Activated T-cell treated with anti-CD3 and anti-CD28 coated beads, Interleukin-2, amount 50 U/mL, for 24 hours (primary cell): Measurements from ENCODE around the gene HOXB8.
A peak's percentile ranks its signal among the peaks of the same experiment; 100 is the strongest.

Experiments
- DNase-seq: peaks from one replicate; pipeline ENCODE4 v3.0.0-alpha.2; 2020
- H3K27ac Mint-ChIP-seq: 2 replicates; pipeline ENCODE4 v1.8.0; 2020; ENCODE audit warnings: mild to moderate bottlenecking, mixed read lengths
- H3K27me3 Mint-ChIP-seq: 2 replicates; pipeline ENCODE4 v1.8.0; 2020; ENCODE audit warnings: mixed read lengths
- H3K36me3 Mint-ChIP-seq: 2 replicates; pipeline ENCODE4 v1.8.0; 2020; ENCODE audit warnings: low read depth, mixed read lengths
- H3K4me1 Mint-ChIP-seq: 2 replicates; pipeline ENCODE4 v1.8.0; 2020; ENCODE audit warnings: low read depth, mixed read lengths
- H3K4me3 Mint-ChIP-seq: 2 replicates; pipeline ENCODE4 v1.8.0; 2020; ENCODE audit warnings: mild to moderate bottlenecking, moderate library complexity, mixed read lengths
- H3K9me3 Mint-ChIP-seq: 2 replicates; pipeline ENCODE4 v1.8.0; 2020; ENCODE audit warnings: mixed read lengths

HOXB8 gene

DNA sequence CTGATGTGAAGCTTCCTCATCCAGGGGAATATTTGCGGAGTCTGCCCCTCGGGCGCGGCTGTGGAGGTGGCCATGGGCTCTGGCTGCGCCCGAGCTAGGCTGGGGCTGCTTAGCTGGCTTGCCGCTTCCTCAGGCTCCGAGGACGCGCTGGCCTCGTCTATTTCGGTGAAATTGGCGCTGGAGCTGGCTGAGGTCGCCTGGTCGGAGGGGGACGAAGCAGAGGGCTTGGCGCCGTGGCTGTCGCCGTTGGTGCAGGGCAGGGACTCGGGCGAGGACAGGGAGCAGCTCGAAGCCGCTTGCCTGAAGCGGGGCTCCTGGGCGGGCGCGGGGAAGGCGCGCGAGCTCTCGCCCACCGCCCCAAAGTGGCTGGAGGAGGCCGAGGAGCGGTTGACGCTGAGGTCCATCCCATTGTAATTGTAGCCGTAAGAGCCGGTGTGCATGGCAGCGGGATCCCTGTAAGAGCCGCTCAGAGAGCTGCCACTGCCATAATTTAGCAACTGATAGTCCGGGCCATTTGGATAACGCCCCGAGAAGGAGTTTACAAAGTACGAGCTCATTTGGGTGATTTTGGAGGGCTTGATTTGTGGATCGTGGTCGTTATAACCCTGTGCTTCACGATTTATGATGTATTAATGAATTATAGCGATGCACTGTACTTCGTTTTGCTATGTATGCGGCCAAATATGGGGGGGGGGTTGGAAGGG lies 21.8 kb downstream of the HOXB8 start, which contains the start of gene HOXB5:
TSS of gene HOXB5 (minus strand) at position 654 of the 704 bp plus-strand sequence. CDS start at position 557, 97 bp downstream.
- Mint-ChIP-seq H3K27ac (no peak within 1 kb of the TSS), H3K36me3 (no peaks in the 10 kb centered on the region), H3K4me3 (peak within 1 kb of the TSS; percentile 77), H3K27me3 (peaks cover 98% of the 10 kb centered on the region), H3K4me1 (peaks cover 52% of the 10 kb centered on the region), H3K9me3 (no peaks in the 10 kb centered on the region)
- peak; percentile 55 for DNase-seq

DNA sequence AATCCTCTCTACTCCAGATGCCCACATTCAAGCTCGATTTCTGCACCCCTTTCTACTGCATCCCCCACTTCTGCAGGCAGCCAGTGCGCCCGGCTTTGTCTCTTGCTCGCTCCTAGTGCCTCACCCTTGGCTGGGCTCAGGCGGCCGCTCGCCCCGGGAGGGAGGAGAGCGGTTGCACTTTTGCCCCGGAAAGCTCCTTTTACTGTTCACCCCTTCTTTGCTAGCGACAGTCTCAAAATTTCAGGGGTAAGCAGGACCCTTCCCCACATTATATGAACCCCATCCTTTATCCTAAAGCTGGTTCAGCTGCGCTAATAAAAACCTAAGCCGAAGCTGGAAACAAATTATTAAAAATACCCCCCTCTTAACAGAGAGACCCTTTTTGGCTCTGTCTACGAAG lies 22.5 kb downstream of the HOXB8 start:
- peaks cover 46% of the 10 kb centered on the region for H3K4me1 Mint-ChIP-seq
- H3K27ac Mint-ChIP-seq: no peak overlapping the region
- peak; percentile 59 for DNase-seq

DNA sequence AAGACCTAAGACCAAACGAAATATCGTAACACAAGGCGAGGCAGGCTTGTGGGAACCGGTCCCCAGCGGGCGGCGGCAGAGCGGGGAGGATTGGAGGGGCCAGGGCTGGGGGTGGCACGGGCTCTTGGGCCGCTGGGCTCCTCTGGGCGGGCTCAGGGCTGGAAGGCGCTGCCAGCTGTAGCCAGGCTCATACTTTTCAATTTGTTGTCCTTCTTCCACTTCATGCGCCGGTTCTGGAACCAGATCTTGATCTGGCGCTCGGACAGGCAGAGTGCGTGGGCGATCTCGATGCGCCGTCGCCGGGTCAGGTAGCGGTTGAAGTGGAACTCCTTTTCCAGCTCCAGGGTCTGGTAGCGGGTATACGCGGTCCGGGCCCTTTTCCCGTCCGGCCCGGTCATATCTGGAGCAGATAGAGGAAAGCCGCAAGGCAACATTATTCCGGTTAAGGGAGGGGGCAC lies 23.0 kb downstream of the HOXB8 start:
- H3K4me3 Mint-ChIP-seq: peak overlapping the region; percentile 33
- DNase-seq: no peak
- no peak overlapping the region for H3K27ac Mint-ChIP-seq

More for the DNA sequence above, 22.5 kb downstream of the HOXB8 start:
- H3K9me3 Mint-ChIP-seq: no peaks in the 10 kb centered on the region
- H3K4me3 Mint-ChIP-seq: peak overlapping the region; percentile 77
- H3K36me3 Mint-ChIP-seq: no peaks in the 10 kb centered on the region
- peaks cover 98% of the 10 kb centered on the region for H3K27me3 Mint-ChIP-seq

DNA sequence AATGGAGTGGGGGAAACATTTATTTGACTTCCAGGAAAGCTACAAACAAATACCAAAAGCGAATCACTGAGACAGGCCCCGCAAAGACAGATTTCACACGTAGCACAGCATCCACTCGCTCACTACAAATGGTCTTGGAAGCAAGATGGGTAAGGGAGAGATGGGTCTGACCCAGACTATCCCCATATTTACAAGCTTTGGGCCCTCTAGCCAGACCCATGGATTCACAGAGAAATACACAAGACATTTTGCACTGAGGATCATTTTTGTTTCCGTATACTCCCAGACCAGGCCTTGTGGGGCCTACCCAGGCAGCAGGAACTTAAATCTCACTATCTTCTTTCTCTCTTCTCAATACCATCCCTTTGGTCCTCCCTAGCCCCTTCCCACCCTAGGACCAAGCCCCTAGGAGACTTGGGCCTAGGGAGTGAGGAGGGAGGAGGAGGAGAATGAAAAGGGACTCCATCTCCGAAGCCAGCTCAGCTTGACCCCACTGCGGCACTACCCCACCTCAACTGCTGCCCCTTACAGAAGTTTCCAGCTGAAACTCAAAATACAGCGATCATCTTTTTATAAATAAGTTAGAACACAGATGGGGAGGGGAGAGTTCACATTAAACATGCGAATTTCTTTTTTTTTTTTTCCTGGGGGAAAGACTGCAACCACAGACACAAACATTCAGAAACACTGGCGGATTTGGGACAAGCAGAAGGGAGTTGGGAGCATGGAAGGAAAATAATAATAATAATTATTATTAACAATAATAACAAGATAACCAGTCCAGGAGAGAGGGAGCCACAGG lies 23.6 kb downstream of the HOXB8 start:
- Mint-ChIP-seq H3K4me3 (no peak overlapping the region), H3K9me3 (no peaks in the 10 kb centered on the region), H3K27ac (no peak overlapping the region), H3K36me3 (no peaks in the 10 kb centered on the region), H3K27me3 (peaks cover 98% of the 10 kb centered on the region), H3K4me1 (peaks cover 38% of the 10 kb centered on the region)
- no peak for DNase-seq

More for the DNA sequence above, 23.0 kb downstream of the HOXB8 start:
- Mint-ChIP-seq H3K4me1 (peaks cover 41% of the 10 kb centered on the region), H3K36me3 (no peaks in the 10 kb centered on the region), H3K27me3 (peaks cover 98% of the 10 kb centered on the region), H3K9me3 (no peaks in the 10 kb centered on the region)

DNA sequence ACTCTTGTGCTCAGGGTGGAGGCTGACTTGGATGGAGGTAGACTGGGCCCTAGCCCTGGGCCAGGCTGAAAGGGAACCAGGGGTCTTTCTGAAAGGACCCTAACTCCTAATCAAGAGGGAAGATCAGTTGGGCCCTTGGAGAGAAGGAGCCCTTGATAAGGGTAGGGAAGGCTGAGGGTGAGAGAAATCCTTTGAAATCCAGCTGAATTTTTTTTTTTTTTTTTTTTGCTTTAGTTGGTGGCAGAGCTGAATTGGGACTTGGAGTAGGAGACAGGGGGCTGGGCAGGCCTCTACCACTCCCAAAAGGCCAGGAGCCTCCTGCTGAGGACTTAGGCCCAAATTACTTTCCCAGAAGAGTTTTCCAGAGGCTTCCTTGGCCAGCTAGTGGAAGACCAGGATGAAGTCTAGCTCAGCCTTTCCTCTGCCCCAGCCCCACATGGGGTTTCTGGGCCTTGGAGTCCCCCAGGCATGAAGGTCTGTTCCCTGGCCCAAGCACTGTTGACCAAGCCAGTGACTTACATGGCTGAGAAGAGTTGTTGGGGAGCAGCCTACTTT lies 24.4 kb downstream of the HOXB8 start:
- no peak for DNase-seq
- Mint-ChIP-seq H3K36me3 (no peaks in the 10 kb centered on the region), H3K9me3 (no peaks in the 10 kb centered on the region), H3K4me1 (peaks cover 41% of the 10 kb centered on the region), H3K4me3 (no peak overlapping the region), H3K27ac (no peak overlapping the region), H3K27me3 (peaks cover 99% of the 10 kb centered on the region)

DNA sequence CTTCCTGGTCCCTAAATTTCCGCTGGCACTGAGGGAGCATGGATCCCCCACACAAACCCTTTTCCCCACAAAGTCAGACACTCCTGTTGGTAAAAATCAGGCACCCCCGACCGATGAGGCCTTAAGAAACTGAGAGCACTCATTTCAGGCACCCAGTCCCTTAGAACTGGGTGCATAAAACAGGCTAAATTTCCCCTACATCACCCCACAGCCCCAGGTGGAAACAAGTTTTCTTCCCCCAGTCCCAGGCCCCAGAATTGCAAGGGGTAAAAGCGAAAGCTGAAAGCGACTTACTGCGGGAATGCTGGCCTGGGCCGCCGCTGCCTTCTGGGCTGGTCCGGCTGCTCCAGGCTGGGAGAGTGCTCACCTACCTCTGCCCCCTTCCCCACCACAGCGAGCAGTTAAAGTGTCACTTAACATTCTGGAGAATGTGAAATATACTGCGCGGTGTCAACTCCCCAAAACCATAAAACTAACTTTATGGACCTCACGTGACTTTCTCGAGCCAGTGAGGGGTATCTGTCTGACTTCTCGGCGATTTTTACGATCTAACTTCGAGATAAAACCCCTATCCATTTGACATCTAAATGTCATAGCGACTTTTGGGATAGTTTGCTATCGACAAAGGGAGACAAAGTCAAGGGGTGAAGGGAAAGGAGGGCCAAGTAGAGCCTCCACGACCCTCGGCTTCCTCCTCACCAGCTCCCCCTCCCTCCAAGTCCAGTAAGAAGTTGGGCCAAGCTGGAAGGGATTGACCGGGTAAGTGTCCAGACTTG lies 25.1 kb downstream of the HOXB8 start, which contains the start of gene HOXB3:
TSS of gene HOXB3 (minus strand) at position 411 of the 776 bp plus-strand sequence. CDS start 37,767 bp downstream, outside the sequence.
- no peak within 1 kb of the TSS for H3K27ac Mint-ChIP-seq
- peaks cover 99% of the 10 kb centered on the region for H3K27me3 Mint-ChIP-seq
- H3K36me3 Mint-ChIP-seq: peaks cover 2% of the 10 kb centered on the region
- H3K9me3 Mint-ChIP-seq: no peaks in the 10 kb centered on the region
- H3K4me1 Mint-ChIP-seq: peaks cover 46% of the 10 kb centered on the region
- H3K4me3 Mint-ChIP-seq: no peak within 1 kb of the TSS
- no peak for DNase-seq

DNA sequence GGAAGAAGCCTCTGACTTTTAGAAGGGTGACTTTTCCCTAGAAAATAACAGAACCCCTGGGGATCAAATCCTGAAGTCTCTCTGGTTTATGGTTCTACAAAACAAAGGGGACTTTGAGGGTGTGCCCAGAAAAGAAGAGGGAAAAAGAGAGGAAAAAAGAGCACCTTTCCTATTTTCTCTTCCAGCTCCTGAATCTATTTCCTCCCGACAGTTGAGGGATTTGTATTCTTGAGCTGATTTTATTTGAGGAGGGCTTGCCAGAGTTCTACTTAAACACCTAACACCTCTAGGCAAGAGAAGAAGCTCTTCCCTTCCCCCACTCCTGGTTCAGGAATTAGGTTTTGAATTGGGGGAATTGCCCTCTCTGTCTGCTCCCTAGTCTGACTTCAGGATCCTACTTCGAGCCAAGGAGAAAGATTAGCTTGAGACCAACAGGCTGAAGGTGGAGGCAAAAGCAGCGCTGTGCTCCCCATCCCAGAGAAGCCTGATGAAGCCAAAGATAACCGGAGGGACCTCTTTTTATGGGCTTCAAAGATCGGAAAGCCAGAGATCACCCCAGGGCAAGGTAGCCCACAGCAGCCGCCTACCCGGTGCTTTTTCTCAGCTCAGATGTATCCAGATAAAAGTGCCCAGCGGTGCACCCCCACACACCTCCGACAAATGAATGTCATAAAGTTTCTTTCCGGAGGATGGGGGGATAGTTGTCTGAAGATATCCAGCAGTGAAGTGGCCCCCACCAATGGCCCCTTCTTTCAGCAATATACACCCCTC lies 25.8 kb downstream of the HOXB8 start:
- Mint-ChIP-seq H3K27ac (no peak overlapping the region), H3K4me1 (peaks cover 49% of the 10 kb centered on the region), H3K4me3 (no peak overlapping the region), H3K27me3 (peaks cover 99% of the 10 kb centered on the region), H3K9me3 (no peaks in the 10 kb centered on the region), H3K36me3 (peaks cover 2% of the 10 kb centered on the region)
- DNase-seq: no peak

DNA sequence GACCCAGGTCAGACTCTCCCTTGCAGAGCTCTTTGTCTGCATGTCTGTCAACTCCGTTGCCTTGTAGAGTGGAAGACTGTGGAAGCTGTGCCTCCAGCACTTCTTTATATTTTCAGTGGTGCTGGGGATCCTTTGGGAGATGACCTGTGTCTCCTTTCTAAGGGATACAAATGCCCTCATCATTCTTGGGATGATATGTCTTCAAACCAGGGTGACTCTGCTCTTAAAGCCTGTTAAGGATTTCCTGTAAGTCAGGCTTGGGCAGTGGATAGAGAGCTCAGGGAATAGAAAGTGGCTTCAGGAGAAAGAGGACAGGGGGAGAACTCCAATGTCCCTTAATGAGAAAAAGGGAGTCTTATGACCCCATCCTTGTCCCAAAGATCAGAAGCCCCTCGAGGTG lies 26.6 kb downstream of the HOXB8 start:
- peaks cover 43% of the 10 kb centered on the region for H3K4me1 Mint-ChIP-seq
- no peak overlapping the region for H3K4me3 Mint-ChIP-seq
- no peaks in the 10 kb centered on the region for H3K9me3 Mint-ChIP-seq
- H3K27me3 Mint-ChIP-seq: peaks cover 99% of the 10 kb centered on the region
- H3K36me3 Mint-ChIP-seq: peaks cover 2% of the 10 kb centered on the region
- H3K27ac Mint-ChIP-seq: no peak overlapping the region
- DNase-seq: no peak

DNA sequence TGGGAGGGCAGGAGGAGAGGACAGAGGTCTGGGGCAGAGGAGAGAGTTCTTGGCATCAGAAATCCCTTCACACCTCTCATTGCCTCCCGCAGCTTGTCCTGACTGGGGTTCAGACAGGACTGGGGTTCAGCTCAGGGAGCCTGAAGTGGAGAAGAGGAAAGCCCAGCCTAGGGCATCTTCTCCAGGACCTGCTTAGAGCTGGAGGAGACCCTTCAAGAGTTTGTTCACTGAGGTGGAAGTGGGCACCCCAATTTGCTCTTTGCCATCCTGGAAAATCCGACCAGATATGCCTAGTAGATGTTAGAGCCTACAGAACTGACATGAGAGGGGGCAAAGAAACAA lies 27.0 kb downstream of the HOXB8 start:
- DNase-seq: no peak
- Mint-ChIP-seq H3K9me3 (no peaks in the 10 kb centered on the region), H3K4me3 (no peak overlapping the region), H3K27me3 (peaks cover 99% of the 10 kb centered on the region), H3K27ac (no peak overlapping the region), H3K36me3 (peaks cover 2% of the 10 kb centered on the region), H3K4me1 (peaks cover 38% of the 10 kb centered on the region)

DNA sequence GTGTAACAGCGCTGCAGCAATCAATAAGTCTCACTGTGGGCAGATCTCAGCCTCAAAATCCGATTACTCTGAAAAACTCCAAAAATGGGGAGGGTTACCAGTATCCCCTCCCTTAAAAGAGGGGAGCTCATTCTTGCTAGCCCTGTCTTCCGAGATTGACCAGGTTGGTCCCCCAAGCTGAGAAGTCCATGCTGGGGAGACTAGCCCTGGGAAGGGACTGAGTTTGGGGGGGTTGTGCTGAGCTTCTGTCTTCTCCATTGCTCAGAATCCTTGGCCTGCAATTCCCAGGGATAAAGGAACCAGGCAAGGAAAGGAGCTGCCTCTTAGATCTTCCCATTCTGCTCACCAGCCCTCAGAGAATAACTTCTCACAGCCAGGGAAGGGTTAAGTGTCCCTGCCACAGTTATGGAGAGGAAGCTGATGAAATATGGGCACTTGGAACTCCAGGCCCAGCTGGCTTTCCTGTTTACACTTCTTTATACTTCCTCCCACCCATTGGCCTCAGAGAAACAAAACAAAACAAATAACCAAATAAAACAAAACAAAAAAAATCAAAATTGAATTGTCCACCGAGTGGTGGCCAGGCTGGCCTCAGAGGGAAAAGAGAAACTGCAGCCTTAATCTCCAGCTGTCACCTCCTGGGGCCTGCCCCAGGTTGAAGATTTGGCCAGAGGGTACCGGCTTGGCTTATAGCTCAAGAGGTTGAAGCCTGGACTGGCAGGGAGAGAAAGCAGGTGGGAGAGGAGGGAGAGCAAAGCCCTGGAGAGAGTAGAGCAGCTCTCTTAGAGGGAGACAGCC lies 27.6 kb downstream of the HOXB8 start:
- Mint-ChIP-seq H3K4me1 (peaks cover 35% of the 10 kb centered on the region), H3K27ac (no peak overlapping the region), H3K9me3 (no peaks in the 10 kb centered on the region), H3K27me3 (peaks cover 99% of the 10 kb centered on the region), H3K4me3 (no peak overlapping the region), H3K36me3 (peaks cover 2% of the 10 kb centered on the region)
- no peak for DNase-seq

DNA sequence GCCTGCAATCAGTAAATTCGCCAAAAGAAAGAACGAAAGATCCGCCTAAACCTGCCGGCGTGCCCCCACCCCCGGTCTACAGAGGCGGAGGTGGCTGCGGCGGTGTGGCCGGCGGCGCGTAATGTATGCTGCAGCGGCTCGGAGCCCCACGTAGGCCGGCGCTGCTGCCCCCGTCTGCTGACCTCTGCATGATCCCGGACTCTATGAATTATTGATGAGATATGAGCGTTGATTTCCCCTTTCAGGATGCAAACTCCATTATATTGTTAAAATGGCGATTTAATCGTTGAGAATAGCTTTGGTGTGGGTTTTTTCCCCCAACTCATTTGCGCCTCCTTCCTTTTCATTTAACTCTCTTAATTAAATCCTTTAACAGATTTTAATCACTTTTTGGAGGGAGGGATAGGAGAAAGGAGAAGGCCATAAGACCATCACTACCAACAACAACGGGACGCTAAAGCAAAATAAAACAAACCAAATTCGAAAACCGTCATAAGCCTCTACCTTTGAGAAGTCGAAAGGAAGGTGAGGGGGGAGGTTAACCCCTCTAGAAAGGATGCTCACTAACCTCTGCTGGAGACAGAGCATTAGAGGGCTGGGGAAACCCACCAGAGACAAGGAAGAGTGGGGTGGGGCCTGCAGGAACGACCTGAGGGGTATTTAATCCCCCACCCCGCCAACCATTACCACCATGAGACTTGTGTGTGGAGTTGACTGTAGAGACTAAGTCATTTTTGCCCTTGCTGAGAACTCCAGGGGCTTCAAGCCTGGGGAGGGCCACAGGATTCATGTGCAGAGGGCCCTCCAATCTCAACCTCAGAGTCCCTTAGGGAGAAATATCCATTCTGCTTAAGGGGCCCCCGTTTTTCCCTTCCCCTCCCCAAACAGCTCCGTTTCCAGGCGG lies 28.5 kb downstream of the HOXB8 start:
- H3K4me1 Mint-ChIP-seq: peaks cover 35% of the 10 kb centered on the region
- no peak overlapping the region for H3K27ac Mint-ChIP-seq
- H3K36me3 Mint-ChIP-seq: peaks cover 2% of the 10 kb centered on the region
- no peaks in the 10 kb centered on the region for H3K9me3 Mint-ChIP-seq
- H3K27me3 Mint-ChIP-seq: peaks cover 98% of the 10 kb centered on the region
- peak; percentile 51 for DNase-seq
- peak overlapping the region; percentile 85 for H3K4me3 Mint-ChIP-seq

DNA sequence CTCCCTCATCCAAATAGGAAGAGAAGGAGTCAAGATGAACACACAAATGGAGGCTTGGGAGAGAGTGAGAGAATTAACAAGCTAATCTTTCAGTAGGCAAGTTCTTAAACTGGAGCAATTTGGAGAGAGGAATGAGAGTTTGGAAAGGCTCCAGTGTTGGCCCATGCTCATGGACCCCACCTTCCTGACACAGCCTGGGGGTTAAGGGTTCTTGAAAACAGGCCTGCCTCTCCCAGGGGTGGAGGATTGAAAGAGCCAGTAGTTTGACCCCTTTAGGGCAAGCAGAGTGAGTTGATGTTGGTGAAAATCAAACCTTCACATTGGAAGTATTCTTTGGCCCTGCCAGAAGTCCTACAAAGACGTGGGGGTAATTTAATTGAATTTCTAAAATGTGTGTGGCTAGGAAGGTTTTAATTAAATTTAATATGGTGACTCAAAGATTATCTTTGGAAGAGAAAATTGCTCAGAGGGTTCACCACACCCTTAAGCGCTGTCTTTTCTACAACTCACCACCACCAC lies 30.8 kb downstream of the HOXB8 start:
- no peak for DNase-seq
- Mint-ChIP-seq H3K36me3 (peaks cover 2% of the 10 kb centered on the region), H3K4me3 (no peak overlapping the region), H3K27me3 (peaks cover 98% of the 10 kb centered on the region), H3K9me3 (no peaks in the 10 kb centered on the region), H3K27ac (no peak overlapping the region), H3K4me1 (peaks cover 46% of the 10 kb centered on the region)
